Measurements from ENCODE around the gene DGCR6. TPM values are rescaled to one million over a fixed set of nuclear protein-coding genes. Genes with fewer than 3 reads are reported as not detected.
"Not testable (repeated sequence)": the region's sequence is repeated elsewhere in the genome, so short reads cannot be mapped to it uniquely, and the experiment has no call there.

The DGCR6 gene
- total RNA-seq, 1 experiment from 2014 or later = 1.1 TPM

GRCh38 chr22:18960166-18960820 lies 54.2 kb downstream of the DGCR6 start:
- DNase-seq (ENCODE audit: low spot score) = not testable (repeated sequence)

- DNase-seq (ENCODE audit: low spot score) = not testable (repeated sequence)
Observed at GRCh38 chr22:18961201-18961600, 55.1 kb downstream of the DGCR6 start.

Other genes starting within 250 kb of the DGCR6 start
- gene PRODH, start 30.0 kb downstream of the DGCR6 start, total RNA-seq (2014; rRNA removed; shearing (Covaris generic)) = 0.10 TPM in 1 of 2 replicates, not detected in the other
- 19.1 TPM in 2 replicates for gene DGCR2, start 216.1 kb downstream of the DGCR6 start, total RNA-seq (2014; rRNA removed; shearing (Covaris generic))
- not detected in 2 replicates for gene TSSK2, start 225.0 kb downstream of the DGCR6 start, total RNA-seq (2014; rRNA removed; shearing (Covaris generic))
- gene ESS2, start 238.3 kb downstream of the DGCR6 start, total RNA-seq (2014; rRNA removed; shearing (Covaris generic)) = 6.2 and 8.9 TPM in 2 replicates
- gene GSC2, start 244.0 kb downstream of the DGCR6 start, total RNA-seq (2014; rRNA removed; shearing (Covaris generic)) = not detected in 2 replicates